ENCODE measurements around the gene MAN1C1.

GRCh38 chr1:25568090-25568833, 48.3 kb upstream of the MAN1C1 start:
- TF ChIP-seq ZC3H10 (CRISPR knock-in tag; IDR thresholded peaks at IDR 0.05): no peak
- no peak for TF ChIP-seq CREB5 (CRISPR knock-in tag; IDR thresholded peaks at IDR 0.05; ENCODE audit: low read depth)
- TF ChIP-seq GLIS3 (CRISPR knock-in tag; IDR thresholded peaks at IDR 0.05): no peak
- no peak for TF ChIP-seq BACH2 (CRISPR knock-in tag; IDR thresholded peaks at IDR 0.05; ENCODE audit: borderline replicate concordance)
- TF ChIP-seq PATZ1 (CRISPR knock-in tag; IDR thresholded peaks at IDR 0.05; ENCODE audit: borderline replicate concordance): no peak

All from SK-N-SH treated with all-trans-retinoic acid at 6 μM for 48 hours (cell line).